Measurements from ENCODE around the gene CAPN9.
"Not testable (repeated sequence)": the region's sequence is repeated elsewhere in the genome, so short reads cannot be mapped to it uniquely, and the experiment has no call there.

CAPN9 gene

DNA sequence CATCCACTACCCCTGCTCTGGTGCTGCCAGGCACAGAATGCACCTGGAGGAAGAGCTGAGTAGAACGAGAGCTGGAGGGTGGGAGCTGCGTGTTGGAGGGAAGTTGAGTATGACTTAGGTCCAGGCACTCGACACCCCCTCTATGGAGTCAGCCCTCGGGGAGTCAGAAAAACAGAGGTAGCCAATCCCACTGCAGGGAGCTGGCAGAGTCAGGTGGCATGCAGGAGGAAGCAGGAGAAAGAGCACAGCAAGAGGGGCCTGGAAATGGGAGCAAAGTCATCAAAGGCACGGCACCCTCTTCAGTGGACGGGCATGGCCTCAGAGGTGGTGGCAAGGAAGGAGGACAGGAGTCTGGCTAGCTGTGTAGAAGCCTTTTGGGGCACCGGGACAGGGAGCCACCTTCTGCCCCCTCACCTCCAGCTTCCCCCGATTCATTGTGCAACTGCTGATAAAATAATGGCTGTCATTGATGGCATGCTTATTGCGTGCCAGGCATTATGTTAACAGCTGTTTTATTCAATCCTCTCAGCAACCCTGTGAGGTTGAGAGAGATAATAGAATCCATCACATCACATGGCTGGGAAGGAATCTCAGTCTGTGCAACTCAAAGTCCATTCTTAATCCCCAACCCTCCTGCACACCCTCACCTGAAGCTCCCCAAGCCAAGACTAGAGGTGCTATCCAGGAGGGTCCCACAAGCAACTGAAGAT lies 79.1 kb downstream of the CAPN9 start:
- DNase-seq, result no peak

DNA sequence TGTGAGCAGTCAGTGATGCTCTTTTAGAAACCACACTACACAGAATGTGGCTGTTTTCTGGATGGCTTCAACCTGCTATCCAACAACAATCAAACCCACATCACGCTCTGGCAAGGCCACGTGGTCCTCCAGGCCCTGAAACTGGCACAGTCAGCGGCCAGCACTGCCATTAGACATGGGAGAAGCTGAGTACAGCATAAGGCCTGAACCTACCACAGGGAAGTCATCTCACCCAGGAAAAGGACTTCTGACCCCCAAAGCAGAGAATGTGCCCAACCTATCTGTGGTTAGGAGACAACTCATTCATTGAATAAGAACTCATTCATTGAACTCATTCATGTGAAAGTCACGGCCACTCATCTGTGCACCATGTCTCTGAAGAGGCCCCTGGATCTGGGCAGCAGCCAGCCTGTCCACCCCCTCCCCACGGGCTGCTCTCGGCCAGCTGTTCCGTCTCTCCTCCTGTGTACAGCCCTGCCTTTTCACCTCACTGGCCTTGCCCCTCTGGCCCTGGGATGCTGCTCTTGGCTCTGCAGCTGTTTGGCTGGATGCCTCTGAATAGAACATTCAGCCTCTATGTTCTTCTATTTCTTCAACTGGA lies 80.0 kb downstream of the CAPN9 start:
- DNase-seq, result no peak

DNA sequence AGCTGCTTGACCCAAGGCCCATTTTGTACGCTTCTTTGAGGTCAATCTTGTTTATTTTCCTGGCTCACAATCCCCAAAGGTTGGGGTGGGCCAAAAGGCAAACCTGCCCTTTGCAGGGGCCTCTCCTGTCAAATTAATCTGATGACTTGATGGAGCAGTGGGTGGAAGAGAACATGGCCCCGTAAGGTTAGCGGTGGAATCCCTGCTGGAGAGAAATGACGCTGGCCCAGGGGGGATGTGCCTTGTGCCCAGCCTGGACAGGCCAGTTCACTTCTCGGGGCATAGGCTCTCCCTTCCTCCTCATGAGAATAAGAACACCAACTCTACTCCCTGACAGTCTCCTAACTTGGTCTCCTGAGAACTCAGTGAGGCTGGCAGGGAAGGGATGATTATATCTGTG lies 80.6 kb downstream of the CAPN9 start:
- DNase-seq, result no peak

DNA sequence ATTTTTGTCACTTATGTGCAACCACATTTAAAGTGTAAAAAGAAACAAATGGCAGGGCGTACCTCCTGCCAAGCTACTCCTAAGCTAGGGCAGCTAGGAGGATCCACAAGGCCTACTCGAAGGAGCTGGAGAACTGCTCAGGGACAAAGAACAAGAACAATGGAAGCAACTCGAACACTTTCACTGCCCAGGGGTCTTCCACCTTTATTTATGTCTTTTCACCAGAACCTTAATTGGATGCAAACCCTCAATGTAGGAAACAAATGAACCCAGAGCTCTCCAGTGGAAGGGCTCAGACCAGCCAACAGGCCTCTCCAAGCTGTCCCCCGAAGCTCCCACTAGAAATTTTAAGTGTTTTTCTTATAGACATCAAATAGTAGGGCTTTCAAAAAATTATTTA lies 81.2 kb downstream of the CAPN9 start:
- DNase-seq, result no peak

DNA sequence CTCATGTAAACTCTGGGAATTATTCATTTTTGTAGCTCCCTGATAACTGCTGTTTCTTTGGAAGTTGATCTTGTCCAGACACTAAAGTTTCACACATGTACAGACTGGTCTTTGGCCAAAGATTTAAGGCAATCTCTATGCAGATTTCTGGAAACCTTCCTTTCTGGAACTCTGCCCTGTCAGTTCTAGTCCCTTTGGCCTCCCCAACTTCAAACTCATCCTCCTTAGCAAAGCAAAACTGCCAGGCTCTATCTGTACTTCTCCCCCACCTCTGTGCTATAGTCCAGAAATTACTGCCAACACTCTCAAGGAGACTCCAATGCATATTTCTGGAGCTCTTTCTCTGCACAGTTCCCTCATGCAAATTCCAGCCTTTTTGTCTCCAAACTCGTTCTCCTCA lies 84.6 kb downstream of the CAPN9 start:
- DNase-seq, result no peak

DNA sequence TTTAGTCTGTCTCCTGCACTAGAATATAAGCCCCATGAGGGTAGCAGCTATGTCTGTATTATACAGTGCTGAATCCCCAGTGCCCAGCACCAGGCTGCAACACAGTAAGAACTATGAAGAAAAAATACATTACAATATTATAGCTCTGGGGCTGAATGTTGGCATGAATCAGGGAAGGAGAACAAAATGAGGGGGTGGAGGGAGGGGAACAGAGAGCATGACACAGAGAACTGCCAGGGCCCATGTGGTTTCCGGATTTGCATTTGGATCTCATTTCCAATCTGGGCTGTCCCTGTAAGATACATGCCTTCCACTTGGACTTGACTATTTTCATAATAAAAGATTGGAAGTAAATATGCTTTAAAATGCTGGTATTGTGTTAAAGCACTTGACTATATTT lies 85.3 kb downstream of the CAPN9 start:
- DNase-seq, result no peak

DNA sequence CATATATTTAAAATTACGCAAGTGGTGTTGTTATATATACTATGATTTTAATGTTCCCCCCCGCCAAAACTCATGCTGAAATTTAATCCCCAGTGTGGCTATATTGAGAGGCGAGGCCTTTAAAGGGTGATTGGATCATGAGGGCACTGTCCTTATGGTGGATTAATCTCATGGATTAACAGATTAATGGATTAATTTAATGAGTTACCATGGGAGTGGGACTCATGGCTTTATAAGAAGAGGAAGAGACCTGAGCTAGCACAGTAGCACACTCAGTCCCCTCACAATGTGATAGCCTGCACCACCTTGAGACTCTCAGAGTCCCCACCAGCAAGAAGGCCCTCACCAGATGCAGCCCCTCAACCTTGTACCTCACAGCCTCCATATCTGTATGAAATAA lies 86.3 kb downstream of the CAPN9 start:
- DNase-seq, result no peak

DNA sequence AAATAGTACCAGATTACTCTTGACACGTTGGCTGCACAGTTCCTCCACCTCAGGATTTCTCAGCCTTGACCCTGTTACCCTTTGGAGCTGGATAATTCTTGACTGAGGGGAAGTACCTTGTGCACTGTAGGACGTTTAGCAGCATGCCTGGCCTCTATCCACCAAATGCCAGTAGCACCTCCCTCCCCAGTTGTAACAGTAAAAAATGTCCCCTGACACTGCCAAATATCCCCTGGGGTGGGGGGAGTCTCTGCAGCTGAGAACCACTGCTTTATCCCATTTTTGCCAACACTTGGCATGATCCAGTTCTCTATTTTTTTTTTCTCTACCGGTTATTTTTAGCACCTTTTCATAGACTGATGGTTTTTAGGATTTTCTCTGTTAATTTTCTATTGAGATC lies 87.1 kb downstream of the CAPN9 start:
- no peak for DNase-seq

DNA sequence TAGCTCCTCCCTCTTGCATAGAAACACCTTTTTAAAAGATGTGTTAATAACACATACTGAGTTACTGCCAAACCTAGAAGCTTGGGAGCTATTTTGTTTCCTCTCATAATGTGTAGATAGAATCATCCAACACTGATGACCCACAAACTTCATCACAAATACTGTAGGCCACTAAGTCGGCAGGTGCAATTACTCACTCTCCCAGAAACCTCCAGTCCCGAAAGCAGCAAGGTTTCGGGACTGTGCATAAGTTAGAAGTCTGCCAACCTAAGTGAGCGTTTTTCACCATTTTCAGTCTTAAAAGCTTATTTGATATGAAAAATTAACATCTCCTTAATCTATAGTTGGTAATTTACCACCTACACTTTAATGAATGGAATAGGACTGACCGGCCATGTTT lies 89.2 kb downstream of the CAPN9 start:
- no peak for DNase-seq

DNA sequence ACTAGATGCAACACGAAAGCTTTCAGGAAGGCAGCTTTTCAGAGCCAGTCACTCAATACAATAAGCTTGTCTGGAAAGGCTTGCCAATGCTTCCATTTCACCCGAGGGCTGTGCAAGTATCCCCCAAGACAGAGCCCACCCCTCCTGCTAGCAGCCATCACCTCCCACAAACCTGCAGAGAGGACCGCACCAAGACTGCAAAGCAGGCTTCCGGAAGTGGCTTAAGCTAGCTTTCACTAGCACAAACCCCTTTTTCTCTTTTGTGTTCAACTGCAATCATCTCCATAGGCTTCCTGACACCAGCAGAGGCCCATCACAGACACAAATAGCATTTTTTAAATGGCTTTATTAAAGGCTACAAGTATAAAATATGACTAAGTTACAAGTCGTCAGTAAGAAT lies 89.6 kb downstream of the CAPN9 start:
- DNase-seq, result no peak

DNA sequence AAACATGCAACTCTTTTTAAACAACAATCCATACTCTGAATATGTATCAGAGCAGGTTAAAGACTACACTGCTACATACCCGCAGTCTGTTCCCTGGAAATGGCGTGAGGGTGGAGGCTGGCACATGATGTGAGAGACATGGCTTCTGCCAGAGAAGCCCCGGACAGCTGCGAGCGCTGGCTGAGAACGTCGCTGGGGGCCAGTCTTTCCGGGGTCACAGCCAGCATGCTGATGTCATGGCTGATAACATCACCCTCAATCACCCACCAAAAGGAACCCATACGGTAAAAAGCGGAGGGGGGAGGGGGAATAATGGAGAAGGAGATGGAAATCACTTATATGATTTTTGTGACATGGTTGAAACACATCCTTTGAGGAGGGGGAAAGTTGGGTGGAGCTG lies 92.0 kb downstream of the CAPN9 start:
- no peak for DNase-seq

DNA sequence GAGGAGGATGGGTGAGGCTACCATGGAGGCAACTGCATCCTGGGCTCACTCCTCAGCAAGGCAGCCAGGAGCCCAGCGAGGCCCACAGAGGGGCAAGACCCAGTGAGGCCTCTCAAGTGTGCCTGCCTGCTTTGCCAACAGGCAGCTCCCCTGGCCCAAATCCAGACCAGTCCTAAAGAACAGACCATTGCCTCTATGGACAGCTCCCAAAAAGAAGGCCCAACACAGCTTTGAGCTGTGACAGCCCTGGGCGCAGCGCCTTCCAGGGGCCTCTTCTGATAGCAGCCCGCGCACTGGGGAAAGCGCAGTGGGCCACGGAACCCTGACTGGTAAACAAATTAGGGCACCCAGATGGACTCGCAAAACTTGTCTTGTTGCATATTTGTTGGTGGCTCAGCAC lies 95.6 kb downstream of the CAPN9 start:
- no peak for DNase-seq

DNA sequence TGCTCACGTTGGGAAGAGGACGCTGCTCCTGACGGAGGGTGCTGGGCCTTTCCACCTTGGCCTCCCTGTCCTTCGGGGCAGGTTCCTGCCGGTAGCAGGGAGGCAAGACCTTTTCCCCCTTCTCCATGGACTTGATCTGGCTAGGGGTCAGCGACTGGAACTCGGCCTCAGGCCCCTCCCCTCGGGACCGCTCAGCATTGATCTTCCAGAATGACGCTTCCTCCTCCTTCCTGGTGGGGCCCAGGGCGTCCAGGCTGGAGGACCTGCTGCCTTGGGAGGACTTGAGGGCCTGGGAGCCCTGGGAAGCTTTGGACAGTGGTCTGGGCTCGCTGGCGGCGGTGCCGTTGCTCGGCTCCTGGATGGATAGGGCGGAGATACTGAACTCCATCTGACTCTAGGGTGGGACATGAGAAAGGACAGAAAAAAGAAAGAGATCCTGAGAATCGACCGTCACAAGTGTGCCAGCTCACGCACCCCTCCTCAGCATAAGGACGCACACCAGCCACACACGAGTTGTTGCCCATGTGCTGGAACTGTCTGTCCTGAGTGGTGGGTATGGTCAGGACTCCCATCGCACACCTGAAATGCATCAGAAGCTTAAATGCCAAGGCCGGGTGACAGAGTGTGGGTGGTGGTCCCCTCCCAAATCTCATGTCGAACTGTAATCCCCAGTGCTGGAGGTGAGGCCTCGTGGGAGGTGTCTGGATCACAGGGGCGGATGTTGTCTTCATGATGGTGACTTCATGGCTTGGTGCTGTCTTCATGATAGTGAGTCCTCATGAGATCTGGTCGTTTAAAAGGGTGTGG lies 96.5 kb downstream of the CAPN9 start:
- no peak for DNase-seq

DNA sequence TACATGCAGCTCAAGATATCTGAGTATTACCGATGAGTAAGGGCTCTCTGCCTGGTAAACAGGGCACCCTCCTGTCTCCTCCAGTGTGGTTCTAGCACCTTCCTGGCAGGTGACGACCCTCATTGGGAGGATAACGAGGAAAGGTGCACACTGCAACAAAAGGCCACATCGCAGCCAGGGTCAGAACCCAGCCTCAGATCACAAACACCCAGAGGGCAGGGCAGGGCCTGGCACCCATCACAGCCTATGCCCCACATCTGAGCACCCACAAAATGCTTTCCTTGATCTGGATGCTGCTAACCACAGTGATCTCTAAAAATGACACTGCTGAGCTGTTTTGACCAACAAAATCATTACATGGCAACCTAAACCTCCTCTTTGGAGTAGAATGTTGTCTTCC lies 97.4 kb downstream of the CAPN9 start:
- DNase-seq, result no peak

DNA sequence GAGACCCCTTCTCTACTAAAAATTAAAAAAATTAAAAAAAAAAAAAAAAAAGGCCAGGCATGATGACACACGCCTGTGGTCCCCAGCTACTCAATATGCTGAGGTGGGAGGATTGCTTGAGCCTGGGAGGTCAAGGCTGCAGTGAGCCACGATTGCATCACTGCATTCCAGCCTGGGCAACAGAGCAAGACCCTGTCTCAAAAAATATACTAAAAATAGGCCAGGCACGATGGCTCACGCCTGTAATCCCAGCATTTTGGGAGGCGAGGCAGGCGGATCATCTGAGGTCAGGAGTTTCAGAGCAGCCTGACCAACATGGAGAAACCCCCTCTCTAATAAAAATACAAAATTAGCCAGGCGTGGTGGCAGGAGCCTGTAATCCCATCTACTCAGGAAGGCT lies 98.0 kb downstream of the CAPN9 start:
- not testable (repeated sequence) for DNase-seq

DNA sequence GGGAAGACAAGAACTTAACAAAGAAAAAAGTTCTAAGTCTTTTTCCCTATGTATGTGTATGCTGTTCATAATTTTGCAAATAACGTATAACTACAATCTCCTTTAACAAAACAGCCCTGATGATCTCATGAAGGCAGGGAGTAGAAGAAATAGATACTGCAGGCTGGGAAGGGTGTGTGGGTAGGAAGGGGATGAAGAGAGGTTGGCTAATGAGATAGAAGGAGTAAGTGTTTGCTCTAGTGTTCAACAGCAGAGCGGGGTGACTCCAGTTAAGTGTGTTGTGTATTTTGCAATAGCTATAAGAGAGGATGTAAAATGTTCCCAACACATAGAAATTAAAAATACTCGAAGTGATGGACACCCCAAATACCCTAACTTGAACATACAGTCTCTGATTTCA lies 101.0 kb downstream of the CAPN9 start:
- no peak for DNase-seq

DNA sequence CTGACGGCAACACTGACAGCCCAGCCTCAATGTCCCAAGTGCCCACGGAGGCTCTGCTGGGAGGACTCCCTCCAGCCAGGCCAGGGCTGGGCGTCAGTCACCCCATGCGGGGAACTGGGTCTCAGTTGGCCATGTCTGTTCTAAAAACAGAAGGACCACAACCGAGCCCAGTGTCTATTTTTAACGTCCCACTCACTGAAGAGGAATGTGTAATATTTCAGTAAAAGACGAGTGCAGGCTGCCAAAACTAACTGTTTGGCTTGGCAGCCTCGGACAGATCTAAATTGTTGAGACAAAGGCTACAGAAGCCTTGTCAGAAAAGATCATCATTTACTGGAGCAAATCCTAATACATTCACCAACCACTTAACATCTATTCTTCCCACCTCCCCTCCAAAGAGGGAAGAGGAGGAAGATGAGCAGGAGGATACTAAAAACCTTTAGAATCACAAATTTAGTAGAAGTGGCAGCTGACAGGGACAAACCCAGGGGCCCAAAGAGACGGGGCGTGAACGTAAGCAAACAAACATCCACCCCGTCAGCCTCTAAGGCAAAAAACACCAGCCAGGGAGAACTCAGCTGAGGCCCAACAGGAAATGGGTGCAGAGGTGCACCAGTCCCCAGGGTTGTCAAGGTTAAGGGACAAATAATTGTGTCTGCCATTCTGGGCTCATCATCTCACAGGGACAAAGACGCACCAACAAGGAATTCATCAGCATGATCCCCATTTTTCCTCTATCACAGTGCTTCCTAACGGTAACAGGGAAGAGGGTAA lies 102.5 kb downstream of the CAPN9 start:
- DNase-seq, result no peak

DNA sequence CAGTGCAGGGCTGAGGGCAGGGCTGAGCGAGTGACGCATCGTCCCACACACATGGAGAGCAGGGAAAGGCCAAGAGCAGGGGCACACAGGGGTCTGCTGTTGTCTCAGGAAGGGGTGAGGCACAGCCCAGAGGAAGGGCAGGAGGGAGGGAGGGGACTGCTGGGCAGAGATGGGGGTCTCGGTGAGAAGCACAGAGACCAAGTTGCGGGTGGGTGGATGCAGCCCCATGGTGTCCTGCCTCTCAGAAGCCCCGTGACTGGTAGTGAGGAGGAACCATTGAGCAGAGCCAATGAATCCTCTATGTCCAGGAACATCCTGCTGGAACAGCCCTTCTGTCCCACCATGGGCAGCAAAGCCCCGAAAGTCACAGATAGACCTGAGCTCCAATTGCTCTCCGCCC lies 103.4 kb downstream of the CAPN9 start:
- DNase-seq, result no peak

DNA sequence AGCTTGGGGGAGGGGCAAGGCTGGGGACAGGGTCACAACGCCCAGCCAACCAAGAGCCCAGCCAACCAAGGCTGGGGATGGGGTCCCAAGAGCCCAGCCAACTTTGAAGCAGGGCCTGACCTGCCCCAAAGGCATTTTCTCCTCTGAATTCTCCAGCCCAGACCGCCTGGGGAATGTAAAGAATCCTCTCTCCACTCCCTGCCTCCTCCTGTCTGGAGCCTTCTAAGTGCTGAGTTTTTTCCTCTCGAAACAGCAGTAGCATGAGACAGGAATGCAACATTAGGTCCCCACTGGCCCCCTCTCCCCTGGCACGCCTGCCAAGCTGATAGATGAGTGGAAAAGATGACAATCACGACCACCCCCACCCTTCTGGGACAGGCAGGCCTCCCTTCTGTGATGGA lies 104.1 kb downstream of the CAPN9 start:
- no peak for DNase-seq

Data from AML-193 (cell line).